ENCODE data around the gene FRMPD4.
"Not testable (repeated sequence)": the region's sequence is repeated elsewhere in the genome, so short reads cannot be mapped to it uniquely, and the experiment has no call there.

GRCh38 chrX:12515384-12515783 is 377.1 kb downstream of the FRMPD4 start:
- TF ChIP-seq, protein P1, sequence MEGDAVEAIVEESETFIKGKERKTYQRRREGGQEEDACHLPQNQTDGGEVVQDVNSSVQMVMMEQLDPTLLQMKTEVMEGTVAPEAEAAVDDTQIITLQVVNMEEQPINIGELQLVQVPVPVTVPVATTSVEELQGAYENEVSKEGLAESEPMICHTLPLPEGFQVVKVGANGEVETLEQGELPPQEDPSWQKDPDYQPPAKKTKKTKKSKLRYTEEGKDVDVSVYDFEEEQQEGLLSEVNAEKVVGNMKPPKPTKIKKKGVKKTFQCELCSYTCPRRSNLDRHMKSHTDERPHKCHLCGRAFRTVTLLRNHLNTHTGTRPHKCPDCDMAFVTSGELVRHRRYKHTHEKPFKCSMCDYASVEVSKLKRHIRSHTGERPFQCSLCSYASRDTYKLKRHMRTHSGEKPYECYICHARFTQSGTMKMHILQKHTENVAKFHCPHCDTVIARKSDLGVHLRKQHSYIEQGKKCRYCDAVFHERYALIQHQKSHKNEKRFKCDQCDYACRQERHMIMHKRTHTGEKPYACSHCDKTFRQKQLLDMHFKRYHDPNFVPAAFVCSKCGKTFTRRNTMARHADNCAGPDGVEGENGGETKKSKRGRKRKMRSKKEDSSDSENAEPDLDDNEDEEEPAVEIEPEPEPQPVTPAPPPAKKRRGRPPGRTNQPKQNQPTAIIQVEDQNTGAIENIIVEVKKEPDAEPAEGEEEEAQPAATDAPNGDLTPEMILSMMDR (conservative IDR thresholded peaks at IDR 0.05), result not testable (repeated sequence)
- TF ChIP-seq ZFX (IDR thresholded peaks at IDR 0.05), result not testable (repeated sequence)
